GM12878 (cell line): ENCODE data around the gene ACP4. TPM values are rescaled to one million over a fixed set of nuclear protein-coding genes. Genes with fewer than 3 reads are reported as not detected.

Experiments used
- ATAC-seq: fragments of 200-7000 bp; cut with Tn5 transposase; 3 replicates; pipeline ENCODE4 v1.9.1; 2020; ENCODE audit warnings: mild to moderate bottlenecking, moderate library complexity
- BruUV-seq: library from RNA; stranded (reverse); fragments of 400-500 nt; replicated peaks from 2 replicates; lab custom pipeline; 2021; lab: Mats Ljungman, UMichigan
- CTCF ChIA-PET: fragments of 300-600 bp; sonication (Branson Sonifier 250); formaldehyde crosslinking; extraction: SDS; loops from one replicate; lab custom pipeline; 2021; ENCODE audit warnings: inconsistent platforms; lab: Yijun Ruan, JAX
- POLR2A ChIA-PET: fragments of 350-600 bp; formaldehyde crosslinking; extraction: SDS; loops from one replicate; lab custom pipeline; 2021; ENCODE audit warnings: inconsistent platforms; lab: Charles Lee
- RAD21 ChIA-PET: fragments of 300-600 bp; sonication (Branson Sonifier 250); formaldehyde crosslinking; loops from one replicate; lab custom pipeline; 2023; ENCODE audit warnings: antibody characterized with exemption; ENCODE audit not compliant: unreplicated experiment; lab: Charles Lee
- SMC1A ChIA-PET: fragments of 300-600 bp; sonication (Branson Sonifier 250); formaldehyde crosslinking; loops from one replicate; lab custom pipeline; 2023; ENCODE audit not compliant: unreplicated experiment, uncharacterized antibody; lab: Charles Lee
- DNase-seq: peaks from one replicate; pipeline ENCODE4 v3.0.0-alpha.2; 2011; ENCODE audit warnings: low read depth, low spot score
- FAIRE-seq: peaks from 3 replicates; lab custom pipeline; 2011; peaks lifted over from hg19 to GRCh38; lab: Jason Lieb, UNC
- H2AFZ ChIP-seq: 2 replicates; pipeline ENCODE4 v1.6.0; 2011; ENCODE audit warnings: low read depth, low read length, control low read depth; ENCODE audit not compliant: control insufficient read depth
- H3K27ac ChIP-seq: 2 replicates; pipeline ENCODE4 v1.5.1; 2011; ENCODE audit warnings: control low read depth; ENCODE audit not compliant: control insufficient read depth, insufficient read depth
- H3K27me3 ChIP-seq, 2 experiments: replicated peaks in 1 of 2; 2 replicates each; pipeline versions ENCODE4 v1.6.0 to v1.6.1; 2011; ENCODE audit warnings: low read length in 1 of 2; ENCODE audit not compliant: control insufficient read depth in 2 of 2, insufficient read depth in 2 of 2
- H3K36me3 ChIP-seq, 2 experiments: 2 replicates each; pipeline ENCODE4 v1.5.1; 2011; ENCODE audit warnings: low read length in 1 of 2; ENCODE audit not compliant: control insufficient read depth in 2 of 2, insufficient read depth in 2 of 2
- H3K4me1 ChIP-seq: 2 replicates; pipeline ENCODE4 v1.6.1; 2011; ENCODE audit warnings: mild to moderate bottlenecking, low read length, moderate library complexity, mixed read lengths; ENCODE audit not compliant: control insufficient read depth, insufficient read depth
- H3K4me2 ChIP-seq: 2 replicates; pipeline ENCODE4 v1.6.0; 2011; ENCODE audit warnings: control low read depth; ENCODE audit not compliant: control insufficient read depth, insufficient read depth
- H3K4me3 ChIP-seq: fragments of 200-600 bp; sonication (generic); 2 replicates; pipeline ENCODE4 v1.5.1; 2016
- H3K79me2 ChIP-seq: 2 replicates; pipeline ENCODE4 v1.6.0; 2011; ENCODE audit warnings: low read length; ENCODE audit not compliant: control insufficient read depth, insufficient read depth
- H3K9ac ChIP-seq: 2 replicates; pipeline ENCODE4 v1.8.0; 2011; ENCODE audit warnings: low read length, control low read depth, mixed read lengths; ENCODE audit not compliant: control insufficient read depth, insufficient read depth
- H3K9me3 ChIP-seq: replicated peaks from 3 replicates; pipeline ENCODE4 v1.5.1; 2011; ENCODE audit warnings: mild to moderate bottlenecking, low read length; ENCODE audit not compliant: control insufficient read depth, insufficient read depth
- H4K20me1 ChIP-seq: 2 replicates; pipeline ENCODE4 v1.6.0; 2011; ENCODE audit not compliant: control insufficient read depth, insufficient read depth
- ATF7 ChIP-seq: fragments of 450-650 bp; IDR thresholded peaks from 2 replicates; pipeline ENCODE4 v1.6.1; 2016; ENCODE audit warnings: low read depth, mild to moderate bottlenecking
- BCL3 ChIP-seq: IDR thresholded peaks from 2 replicates; pipeline ENCODE4 v1.6.1; 2011; ENCODE audit warnings: borderline replicate concordance, low read depth, mild to moderate bottlenecking, moderate library complexity, low read length; ENCODE audit not compliant: insufficient read depth, poor library complexity, severe bottlenecking
- CBFB ChIP-seq: IDR thresholded peaks from 2 replicates; pipeline ENCODE4 v1.6.1; 2016; ENCODE audit warnings: antibody characterized with exemption, low read depth
- DPF2 ChIP-seq: fragments of 450-650 bp; IDR thresholded peaks from 2 replicates; pipeline ENCODE4 v1.6.1; 2017; ENCODE audit warnings: mild to moderate bottlenecking
- GATAD2B ChIP-seq: fragments of 450-650 bp; conservative IDR thresholded peaks from 2 replicates; pipeline ENCODE4 v1.6.1; 2017; ENCODE audit warnings: low read depth, mild to moderate bottlenecking, moderate library complexity
- HCFC1 ChIP-seq: fragments of 150-350 bp; IDR thresholded peaks from 2 replicates; pipeline ENCODE4 v1.6.1; 2014; ENCODE audit warnings: low read length
- HDAC6 ChIP-seq: fragments of 200-600 bp; sonication (generic); IDR thresholded peaks from one replicate; pipeline ENCODE4 v1.8.0; 2017; ENCODE audit warnings: antibody characterized with exemption; ENCODE audit not compliant: unreplicated experiment
- JUNB ChIP-seq: IDR thresholded peaks from 2 replicates; pipeline ENCODE4 v1.6.1; 2016; ENCODE audit warnings: antibody characterized with exemption, mild to moderate bottlenecking
- KAT2A ChIP-seq: conservative IDR thresholded peaks from 2 replicates; pipeline ENCODE4 v1.6.1; 2011; ENCODE audit warnings: low read depth, low read length; ENCODE audit not compliant: control insufficient read depth
- POLR2A ChIP-seq: IDR thresholded peaks from 2 replicates; pipeline ENCODE4 v1.6.1; 2011; ENCODE audit warnings: low read depth, mild to moderate bottlenecking, low read length
- POLR2AphosphoS2 ChIP-seq: IDR thresholded peaks from 2 replicates; pipeline ENCODE4 v1.6.1; 2011; ENCODE audit warnings: low read depth, mild to moderate bottlenecking, low read length, improper control_type of control experiment, moderate library complexity
- POLR2AphosphoS5 ChIP-seq: IDR thresholded peaks from 2 replicates; pipeline ENCODE4 v1.6.1; 2011; ENCODE audit warnings: mild to moderate bottlenecking, low read length, inconsistent platforms
- POU2F2 ChIP-seq: IDR thresholded peaks from 3 replicates; pipeline ENCODE4 v1.6.1; 2011; ENCODE audit warnings: low read depth, mild to moderate bottlenecking, low read length, borderline replicate concordance
- RAD21 ChIP-seq: IDR thresholded peaks from 2 replicates; pipeline ENCODE4 v1.6.1; 2011; ENCODE audit warnings: mild to moderate bottlenecking, low read depth, low read length, moderate library complexity; ENCODE audit not compliant: insufficient read depth
- SIX5 ChIP-seq: IDR thresholded peaks from 2 replicates; pipeline ENCODE4 v1.6.1; 2011; ENCODE audit warnings: mild to moderate bottlenecking, low read depth, low read length, moderate library complexity; ENCODE audit not compliant: severe bottlenecking
- SMAD1 ChIP-seq: fragments of 450-650 bp; IDR thresholded peaks from 2 replicates; pipeline ENCODE4 v1.6.1; 2018; ENCODE audit warnings: mild to moderate bottlenecking, low read depth; ENCODE audit not compliant: partially characterized antibody
- SMAD5 ChIP-seq: IDR thresholded peaks from 2 replicates; pipeline ENCODE4 v1.6.1; 2016; ENCODE audit warnings: antibody characterized with exemption, low read depth
- ZZZ3 ChIP-seq: IDR thresholded peaks from 2 replicates; pipeline ENCODE4 v1.6.1; 2011; ENCODE audit warnings: low read depth; ENCODE audit not compliant: control insufficient read depth, insufficient read length
- WGBS: methylation state at CpG from one replicate; pipeline ENCODE4 v1.1.6; 2016; ENCODE audit warnings: low lambda C conversion rate; ENCODE audit not compliant: insufficient replicate concordance, insufficient coverage; ENCODE audit errors: missing lambda C conversion rate; 5-methylcytosine and 5-hydroxymethylcytosine counted together
- in situ Hi-C: fragments of 300-500 bp; cut with MboI; formaldehyde crosslinking; loops from 9 replicates; pipeline ENCODE4 v1.14.3; 2018; ENCODE audit warnings: mixed read lengths
- intact Hi-C: fragments of 100-400 bp; cut with micrococcal nuclease; formaldehyde crosslinking; loops from one replicate; pipeline ENCODE4 v1.14.2; 2022; ENCODE audit not compliant: unreplicated experiment
- polyA plus RNA-seq, 11 experiments: library from polyadenylated mRNA; depleted of rRNA in 4 of 11; unstranded in 6 of 11; stranded (reverse) in 5 of 11; fragments of >200 nt; fragmentation: Nextera tagmentation in 4 of 11; fragmentation: Illumina TruSeq in 1 of 11; extraction: Ambion mirVana in 4 of 11; extraction: Trizol in 1 of 11; gene quantifications; 1 replicate in 1 of 11; 2 replicates in 10 of 11; pipeline versions ENCODE4 v1.2.1 to v1.2.3, GENCODE V29; 2011 to 2016; ENCODE audit warnings: inconsistent platforms in 2 of 11, missing spikeins in 2 of 11, low read depth in 1 of 11
- total RNA-seq, 4 experiments: library from RNA; depleted of rRNA in 3 of 4; stranded (reverse); fragments of >200 nt in 3 of 4; fragmentation: Illumina TruSeq in 1 of 4; extraction: Trizol in 1 of 4; gene quantifications; 2 replicates each; pipeline versions ENCODE4 v1.2.1 to v1.2.3, GENCODE V29; 2013 to 2021

ACP4 gene
- total and polyA plus RNA-seq, 10 of the 15 experiments (the other 5 are each of a cell fraction or from before 2014, with no cell fraction given) = not detected

- H2AFZ ChIP-seq = no peak overlapping the region
- no peak for FAIRE-seq
- SMC1A ChIA-PET = interaction anchor here (2.0 kb wide), 1 partner anchor 125 kb away, joined by 7 read pairs; no protein-coding TSS in a partner anchor
- H3K79me2 ChIP-seq = peaks cover 21% of the 10 kb centered on the region
- no peaks in the 10 kb centered on the region for H3K9me3 ChIP-seq
- no peak for DNase-seq
- peaks cover 8% of the 10 kb centered on the region for H4K20me1 ChIP-seq
- no peak overlapping the region for H3K4me2 ChIP-seq
- POLR2A ChIA-PET = no interaction called here
- TF ChIP-seq POU2F2 = peak; percentile 9; the same call in 1 of the 3 replicates
- TF ChIP-seq GATAD2B = no peak
- no peak for TF ChIP-seq RAD21
- TF ChIP-seq HCFC1 = no peak
- TF ChIP-seq ZZZ3 = no peak
- 0 out of 2 replicates have a peak, but pooled peaks have one; percentile 25 for TF ChIP-seq SMAD5
- no peak for TF ChIP-seq HDAC6
- no peak for TF ChIP-seq ATF7
- TF ChIP-seq DPF2 = no peak
- TF ChIP-seq JUNB = no peak
- TF ChIP-seq SIX5 = no peak
- peak; percentile 23 for TF ChIP-seq POLR2AphosphoS2
- no peak for TF ChIP-seq KAT2A
- peak; percentile 34 for TF ChIP-seq BCL3
- no peak for TF ChIP-seq SMAD1
- TF ChIP-seq POLR2A = peak; percentile 72
- peak; percentile 43; the same call in 1 of the 2 replicates for TF ChIP-seq CBFB
- TF ChIP-seq POLR2AphosphoS5 = peak; percentile 11; the same call in 1 of the 2 replicates
- RAD21 ChIA-PET = interaction anchor here (6.7 kb wide), 1 partner anchor 125 kb away, joined by 35 read pairs; no protein-coding TSS in a partner anchor
- H3K4me1 ChIP-seq = peaks cover 5% of the 10 kb centered on the region
- 42% methylated on average over 8 of the region's 8 CpGs for WGBS
- no peak overlapping the region for H3K27ac ChIP-seq
- peaks cover 21 to 34% of the 10 kb centered on the region in 2 experiments for H3K36me3 ChIP-seq
- intact Hi-C loops = no loop called here
- no peaks in the 10 kb centered on the region for H3K27me3 ChIP-seq
- ATAC-seq = no peak
- CTCF ChIA-PET = interaction anchor here (3.4 kb wide), 1 partner anchor 125 kb away, joined by 24 read pairs; no protein-coding TSS in a partner anchor
- in situ Hi-C loops = no loop called here
- no TSS peak for BruUV-seq
- H3K9ac ChIP-seq = no peak overlapping the region
- no peak overlapping the region for H3K4me3 ChIP-seq
These were observed 6.6 kb downstream of the ACP4 start for GRCh38 chr19:50796634-50797428.
